ENCODE data around the gene PALD1.
"Not testable (repeated sequence)": the region's sequence is repeated elsewhere in the genome, so short reads cannot be mapped to it uniquely, and the experiment has no call there.

Gene PALD1

DNA sequence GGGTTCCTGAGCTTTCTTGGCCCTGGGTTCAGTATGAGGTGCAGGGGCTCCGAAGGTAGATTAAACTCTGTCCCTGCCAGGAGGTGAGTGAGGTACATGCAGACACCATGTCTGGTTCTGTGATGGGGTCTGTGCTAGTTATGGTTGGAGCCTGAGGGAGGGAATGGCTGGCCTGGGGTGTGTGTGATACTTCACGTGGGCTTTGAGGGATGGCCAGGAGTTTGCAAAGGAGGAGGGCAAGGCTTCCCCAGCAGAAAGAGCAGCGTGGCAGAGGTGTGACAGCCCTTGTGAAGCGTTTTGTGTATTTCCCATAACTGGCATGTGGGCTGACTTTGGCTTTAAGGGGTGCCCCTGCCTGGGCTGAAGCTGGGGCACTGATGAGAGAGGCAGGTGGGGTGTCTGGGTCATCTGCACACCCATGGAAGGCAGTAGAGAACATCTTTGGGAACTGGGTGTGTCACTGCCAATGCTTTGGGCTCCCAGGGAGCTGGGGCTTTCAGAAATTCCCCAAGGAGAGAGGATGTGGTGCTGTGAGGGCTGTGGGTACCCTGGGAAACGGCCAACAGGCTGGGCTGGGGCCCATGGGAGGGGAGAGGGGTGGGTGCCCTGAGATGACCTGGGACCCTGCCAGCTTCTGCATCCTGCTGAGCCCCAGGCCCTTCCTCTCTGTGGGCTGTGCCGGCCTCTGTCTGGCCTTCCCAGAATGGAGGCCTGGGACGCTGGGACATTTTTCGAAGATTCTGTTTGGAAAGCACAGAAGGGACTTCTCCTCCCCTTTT is 4.6 kb downstream of the PALD1 start:
- no peak for DNase-seq

DNA sequence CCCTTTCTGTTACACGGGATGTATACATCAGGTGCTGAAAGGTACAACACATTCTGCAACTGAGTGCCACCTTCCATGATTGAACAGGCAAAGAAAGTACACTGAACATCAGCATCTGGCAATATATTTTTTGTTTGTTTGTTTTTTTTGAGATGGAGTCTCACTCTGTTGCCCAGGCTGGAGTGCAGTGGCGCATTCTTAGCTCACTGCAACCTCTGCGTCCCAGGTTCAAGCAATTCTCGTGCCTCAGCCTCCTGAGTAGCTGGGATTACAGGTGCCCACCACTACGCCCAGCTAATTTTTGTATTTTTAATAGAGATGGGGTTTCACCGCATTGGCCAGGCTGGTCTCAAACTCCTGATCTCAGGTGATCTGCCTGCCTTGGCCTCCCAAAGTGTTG is 5.3 kb downstream of the PALD1 start:
- DNase-seq = not testable (repeated sequence)

DNA sequence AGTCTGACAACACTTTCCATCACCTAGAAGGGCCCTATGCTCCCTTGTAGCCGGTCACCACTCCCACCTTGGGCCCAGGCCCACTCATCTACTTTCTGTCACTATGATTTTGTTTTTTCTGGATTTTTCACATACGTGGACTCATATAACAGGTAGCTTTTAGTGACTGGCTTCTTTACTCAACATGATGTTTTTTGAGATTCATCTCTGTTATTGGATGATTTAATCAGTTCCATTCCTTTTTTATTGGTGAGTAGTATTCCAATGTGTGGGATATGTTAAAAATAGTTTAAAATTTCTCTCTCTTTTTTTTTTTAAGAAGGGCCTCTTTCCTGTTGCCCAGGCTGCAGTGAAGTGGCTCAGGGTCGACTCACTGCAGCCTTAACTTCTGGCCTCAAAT is 9.3 kb downstream of the PALD1 start:
- no peak for DNase-seq

DNA sequence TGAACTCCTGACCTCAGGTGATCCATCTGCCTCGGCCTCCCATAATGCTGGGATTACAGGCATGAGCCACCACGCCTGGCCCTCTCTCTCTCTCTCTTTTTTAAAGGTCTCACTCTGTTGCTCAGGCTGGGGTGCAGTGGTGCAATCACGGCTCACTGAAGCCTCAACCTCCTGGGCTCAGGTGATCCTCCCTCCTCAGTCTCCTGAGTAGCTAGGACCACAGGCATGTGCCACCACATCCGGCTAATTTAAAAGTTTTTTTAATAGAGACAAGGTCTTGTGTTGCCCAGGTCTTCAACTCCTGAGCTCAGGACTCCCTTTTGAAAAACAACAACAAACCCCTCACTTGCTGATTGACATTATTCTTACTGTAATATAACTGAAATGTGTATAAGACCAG is 11.6 kb downstream of the PALD1 start:
- DNase-seq = no peak

DNA sequence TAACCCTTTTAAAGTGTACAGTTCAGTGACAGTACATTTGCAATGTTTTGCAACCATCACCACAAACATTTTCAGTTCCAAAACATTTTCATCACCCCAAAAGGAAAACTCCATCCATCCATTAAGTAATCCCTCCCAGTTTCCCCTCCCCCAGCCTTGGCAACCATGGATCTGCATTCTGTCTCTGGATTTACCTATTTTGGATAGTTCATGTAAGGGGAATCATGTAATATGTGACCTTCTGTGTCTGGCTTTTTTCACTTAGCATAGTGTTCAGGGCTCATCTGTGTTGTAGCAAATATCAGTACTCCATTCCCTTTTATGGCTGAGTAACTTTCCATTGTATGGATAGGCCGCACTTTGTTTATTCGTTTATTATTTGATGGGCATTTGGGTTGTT is 13.0 kb downstream of the PALD1 start:
- no peak for DNase-seq

DNA sequence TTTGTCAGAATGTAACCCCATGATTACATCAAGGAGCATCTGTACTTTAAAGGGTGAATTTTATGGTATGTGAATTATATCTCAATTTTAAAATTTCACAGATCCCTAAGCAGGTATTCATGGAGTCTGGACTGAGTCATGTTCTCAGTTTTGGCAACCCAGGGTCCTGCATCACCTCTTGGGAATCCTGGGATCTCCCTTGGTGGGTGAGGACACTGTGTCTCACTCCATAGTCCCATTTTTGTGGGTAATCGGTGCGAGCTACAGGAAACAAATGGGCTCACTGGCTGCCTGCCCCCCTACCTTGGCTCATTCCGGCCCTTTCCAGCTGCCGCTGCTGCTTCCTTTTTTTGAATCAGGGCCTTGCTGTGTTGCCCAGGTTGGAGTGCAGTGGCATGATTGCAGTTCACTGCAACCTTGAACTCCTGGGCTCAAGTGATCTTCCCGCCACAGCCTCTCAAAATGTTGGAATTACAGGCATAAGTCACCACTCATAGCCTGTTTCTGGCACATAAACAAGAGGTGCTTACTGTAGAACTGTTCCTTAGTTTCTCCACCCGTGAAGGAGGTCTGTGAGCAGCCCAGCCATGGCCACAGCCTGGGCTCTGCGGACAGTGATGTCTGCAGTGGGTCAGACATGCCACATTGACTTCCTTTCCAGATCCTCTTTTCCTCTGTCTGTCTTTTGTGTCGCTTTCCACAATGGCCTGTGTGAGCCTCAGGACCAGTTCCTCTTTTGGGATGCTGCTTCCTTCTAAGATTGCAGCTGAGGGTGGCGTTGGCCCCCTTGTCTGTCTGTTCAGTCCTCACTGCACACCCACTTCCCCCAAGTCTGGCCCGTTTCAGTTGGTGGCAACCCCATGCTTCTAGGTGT is 14.5 kb downstream of the PALD1 start:
- no peak for DNase-seq

DNA sequence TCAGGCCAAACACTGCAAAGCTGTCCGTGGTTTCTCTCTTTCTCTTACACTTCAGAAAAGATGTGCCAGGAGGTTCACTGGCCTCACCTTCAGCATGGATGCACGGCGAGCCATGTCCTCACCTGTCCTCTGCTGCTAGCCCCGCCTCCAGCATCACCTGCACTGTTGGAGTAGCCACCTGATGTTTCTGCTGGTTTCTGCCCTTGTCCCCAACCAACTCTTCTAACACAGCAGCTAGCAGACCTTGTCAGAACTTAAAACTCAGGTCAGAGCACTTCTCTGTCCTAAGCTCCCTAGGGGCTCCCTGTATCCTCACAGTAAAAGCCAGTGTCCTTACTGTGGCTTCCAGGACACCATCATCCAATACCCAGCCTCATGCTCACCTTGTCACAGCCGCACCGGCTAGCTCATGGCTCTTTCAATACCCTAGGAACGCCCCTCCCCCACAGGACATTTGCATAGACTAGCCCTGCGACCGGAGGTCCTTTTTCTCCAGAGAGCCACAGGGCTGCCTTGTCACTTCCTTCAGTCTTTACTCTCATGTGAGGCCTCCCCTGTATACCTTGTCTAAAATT is 15.2 kb downstream of the PALD1 start:
- no peak for DNase-seq

DNA sequence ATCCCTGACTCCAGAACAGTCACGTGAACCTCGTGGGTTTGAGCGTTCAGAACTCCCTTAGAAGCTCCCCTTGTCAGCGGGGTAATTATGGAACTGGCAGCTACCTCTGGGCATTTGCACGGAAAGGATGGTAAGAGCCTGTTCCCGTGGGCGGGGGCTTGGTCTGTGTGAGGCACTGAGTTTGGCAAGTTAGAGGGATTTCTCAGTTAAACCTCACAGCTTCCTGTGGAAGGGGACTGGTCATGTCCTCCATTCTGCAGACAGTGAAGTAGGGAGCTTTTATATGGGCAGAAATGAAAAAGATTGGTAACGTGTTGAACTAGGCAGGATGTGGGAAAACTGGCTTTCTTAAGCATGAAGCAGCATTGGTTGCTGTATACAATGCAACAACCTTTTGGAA is 16.0 kb downstream of the PALD1 start:
- DNase-seq = no peak

DNA sequence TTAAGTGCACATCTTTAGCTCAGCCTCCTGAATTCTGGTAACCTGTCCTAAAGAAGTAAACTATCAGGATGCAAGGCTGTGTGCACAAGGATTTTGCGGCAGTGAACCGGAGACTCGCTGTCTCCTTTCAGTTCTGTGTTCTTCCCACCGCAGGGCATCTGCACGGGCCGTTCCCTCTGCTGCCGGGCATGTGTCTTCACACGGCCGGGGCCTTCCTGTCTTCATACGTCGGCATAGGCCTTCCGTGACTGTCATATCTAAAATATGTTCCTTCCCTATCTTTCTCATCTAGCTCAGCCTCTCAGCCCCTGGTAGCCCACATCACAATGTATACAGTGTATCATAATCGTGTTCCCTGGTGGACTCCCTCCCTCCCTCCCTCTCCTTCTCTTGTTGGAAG is 16.4 kb downstream of the PALD1 start:
- DNase-seq = no peak

DNA sequence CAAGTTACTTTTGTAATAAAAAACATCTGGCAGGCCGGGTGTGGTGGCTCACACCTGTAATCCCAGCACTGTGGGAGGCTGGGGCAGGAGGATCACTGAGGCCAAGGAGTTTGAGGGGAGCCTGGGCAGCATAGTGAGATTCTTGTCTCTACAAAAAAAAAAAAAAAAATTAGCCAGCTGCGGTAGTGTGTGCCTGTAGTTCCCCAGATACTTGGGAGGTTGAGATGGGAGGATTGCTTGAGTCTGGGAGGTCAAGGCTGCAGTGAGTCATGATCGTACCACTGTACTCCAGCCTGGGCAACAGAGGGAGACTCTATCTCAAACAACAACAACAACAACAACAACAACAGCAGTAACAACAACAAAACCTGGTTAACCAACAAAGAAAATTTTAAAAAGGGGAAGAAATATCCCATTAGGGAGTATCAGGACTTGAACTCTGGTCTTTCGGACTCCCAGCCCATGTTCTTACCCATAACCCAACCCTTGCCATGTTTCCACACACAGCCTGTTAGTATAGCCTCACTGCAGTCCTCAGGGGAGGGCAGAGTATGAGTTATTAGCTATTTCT is 17.2 kb downstream of the PALD1 start:
- DNase-seq = no peak

DNA sequence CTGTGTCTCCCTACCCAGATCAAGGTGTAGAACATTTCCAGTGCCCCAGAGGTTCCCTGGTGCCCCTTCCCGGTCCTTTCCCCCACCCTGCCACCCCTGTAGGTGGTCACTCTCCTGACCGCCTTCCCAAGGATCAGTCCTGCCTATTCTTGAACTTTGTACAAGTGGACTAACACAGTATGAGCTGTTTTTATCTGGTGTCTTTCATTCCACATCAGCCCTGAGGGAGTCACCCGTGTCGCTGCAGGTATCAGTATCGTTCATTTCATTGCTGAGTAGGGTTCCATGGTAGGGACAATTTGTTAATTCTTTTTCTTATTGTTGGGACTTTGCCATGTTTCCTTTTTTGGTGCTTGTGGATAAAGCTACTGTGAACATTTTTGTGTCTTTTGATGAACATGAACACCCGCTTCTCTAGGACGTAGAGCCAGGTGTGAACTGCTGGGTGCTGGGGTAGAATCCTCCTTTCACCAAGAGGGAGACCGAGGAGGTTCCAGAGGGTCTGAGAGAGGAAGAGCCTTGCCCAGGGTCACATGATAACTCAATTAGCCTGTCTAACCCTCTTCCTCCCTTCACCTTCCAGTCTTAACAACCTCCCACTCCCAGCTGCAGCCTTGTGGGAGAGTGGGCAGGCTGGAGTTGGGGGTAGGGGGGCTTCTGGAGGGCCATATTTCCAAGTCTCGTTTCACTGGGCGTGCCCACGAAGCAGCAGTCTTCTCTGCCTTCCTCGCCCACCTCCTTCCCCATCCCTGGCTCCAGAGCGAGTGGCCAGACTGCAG is 18.0 kb downstream of the PALD1 start:
- no peak for DNase-seq

DNA sequence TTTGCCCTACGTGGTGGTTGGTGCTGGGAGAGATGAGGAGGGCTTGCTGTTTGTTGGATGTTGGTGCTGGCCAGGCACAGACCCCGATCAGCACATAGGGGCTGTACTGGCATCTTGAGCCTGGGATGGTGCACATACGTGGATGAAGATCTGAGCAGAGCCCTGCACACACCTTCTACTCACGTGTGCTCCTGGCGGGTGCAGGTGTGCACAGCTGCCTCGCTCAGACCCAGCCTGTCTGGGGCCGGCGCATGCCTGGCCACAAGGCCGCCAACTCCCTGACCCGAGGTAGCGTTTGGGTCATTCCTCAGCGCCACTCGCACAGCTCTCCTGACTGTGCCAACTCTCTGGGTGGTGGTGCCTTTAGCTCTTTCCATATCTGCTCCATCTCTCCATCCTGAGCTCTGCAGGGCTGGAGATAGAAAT is 18.6 kb downstream of the PALD1 start:
- DNase-seq = no peak

DNA sequence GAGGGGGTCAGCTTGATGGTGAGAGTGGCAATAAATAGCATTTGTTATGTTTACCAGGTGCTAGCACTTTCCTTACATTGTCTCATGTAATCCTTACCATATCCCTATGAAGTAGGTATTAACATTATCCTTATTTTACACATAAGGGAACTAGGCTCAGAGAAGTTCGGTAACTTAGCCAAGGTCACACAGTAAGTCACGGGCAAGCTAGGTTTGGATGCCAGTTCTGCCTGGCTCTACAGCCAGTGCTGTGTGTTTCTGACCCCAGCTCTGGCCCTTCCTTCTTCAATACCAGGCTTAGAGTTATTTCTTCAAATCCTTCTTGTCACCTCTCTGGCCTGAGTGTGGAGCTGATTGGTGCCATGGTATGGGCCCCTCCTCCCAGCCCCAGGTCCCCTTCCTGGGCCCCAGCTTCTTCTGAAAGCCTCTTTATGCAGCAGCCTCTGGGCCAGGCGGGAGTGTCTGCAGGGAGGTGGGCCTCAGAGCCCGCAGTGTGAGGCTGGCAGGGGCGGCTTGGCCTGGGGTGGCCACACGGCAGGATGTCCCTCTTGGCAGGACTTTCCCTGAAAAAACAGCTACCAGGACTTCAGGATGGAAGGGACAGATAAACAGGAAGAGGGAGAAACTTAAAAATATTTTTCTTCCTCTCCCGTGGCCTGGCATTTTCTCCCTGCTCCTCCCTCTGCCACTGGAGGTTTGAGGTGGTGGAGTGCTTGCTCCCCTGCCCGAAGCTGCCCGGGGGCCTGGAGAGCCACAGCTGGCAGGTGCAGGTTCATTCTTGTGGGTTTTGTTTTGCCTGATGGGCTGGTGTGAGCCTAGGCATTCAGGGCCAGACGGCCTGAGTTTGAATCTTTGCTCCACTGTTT is 20.6 kb downstream of the PALD1 start:
- DNase-seq = no peak

DNA sequence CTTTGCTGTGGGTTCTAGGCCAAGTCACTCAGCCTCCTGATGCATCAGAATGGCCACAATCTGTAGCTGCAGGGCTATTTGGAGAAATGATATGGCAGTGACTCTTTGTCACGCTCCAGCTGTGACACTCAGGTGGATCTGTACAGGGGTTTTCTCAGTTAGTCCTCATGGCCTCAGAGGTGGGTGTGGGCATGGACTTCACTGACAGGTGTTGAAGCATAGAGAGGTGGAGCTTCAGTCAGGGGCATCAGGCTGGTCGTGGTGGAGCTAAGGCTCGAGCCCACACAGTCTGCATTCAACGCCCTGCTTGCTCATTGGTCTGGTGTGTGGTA is 21.2 kb downstream of the PALD1 start:
- DNase-seq = no peak

DNA sequence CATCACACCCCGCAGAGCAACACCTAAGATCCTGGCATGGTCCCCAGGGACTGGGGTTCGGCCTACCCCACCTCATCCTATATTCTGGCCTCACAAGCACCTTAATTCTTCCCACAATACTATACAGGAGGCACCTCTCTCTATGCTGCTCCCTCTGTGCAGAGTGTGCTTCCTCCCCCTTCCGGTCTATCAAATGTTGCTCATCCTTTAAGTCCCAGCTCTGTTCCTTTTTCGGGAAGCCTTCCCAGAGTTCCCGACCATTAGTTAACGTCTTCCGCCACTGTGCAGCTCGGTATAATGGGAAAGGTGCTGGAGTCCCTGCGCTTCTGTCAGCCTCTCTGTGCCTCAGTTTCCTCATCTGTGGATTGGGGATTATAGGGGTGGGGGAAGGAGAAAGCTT is 21.8 kb downstream of the PALD1 start:
- no peak for DNase-seq

DNA sequence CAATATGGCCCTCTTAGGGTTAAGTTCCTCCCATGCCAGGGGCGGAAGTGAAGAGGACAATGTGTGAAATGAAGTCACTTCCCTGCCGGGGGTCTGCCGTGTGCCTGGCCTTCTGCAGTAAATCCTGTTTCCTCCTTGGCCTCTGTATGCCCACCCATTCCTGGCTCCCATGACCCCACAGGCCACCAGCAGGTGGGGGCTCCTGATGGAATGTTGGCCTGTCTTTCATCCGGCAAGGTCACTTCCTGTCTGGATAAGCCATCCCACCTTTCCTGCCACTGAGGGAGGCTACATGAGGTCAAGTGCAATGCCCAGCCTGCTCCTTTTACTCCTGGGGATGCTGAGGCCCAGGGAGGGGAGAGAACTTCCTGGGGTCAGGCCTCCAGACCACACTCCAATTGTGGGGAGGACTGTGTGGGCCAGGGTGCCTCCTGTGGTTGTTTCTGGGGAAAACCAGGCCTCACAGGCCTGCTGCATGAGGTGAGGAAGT is 22.3 kb downstream of the PALD1 start:
- no peak for DNase-seq

DNA sequence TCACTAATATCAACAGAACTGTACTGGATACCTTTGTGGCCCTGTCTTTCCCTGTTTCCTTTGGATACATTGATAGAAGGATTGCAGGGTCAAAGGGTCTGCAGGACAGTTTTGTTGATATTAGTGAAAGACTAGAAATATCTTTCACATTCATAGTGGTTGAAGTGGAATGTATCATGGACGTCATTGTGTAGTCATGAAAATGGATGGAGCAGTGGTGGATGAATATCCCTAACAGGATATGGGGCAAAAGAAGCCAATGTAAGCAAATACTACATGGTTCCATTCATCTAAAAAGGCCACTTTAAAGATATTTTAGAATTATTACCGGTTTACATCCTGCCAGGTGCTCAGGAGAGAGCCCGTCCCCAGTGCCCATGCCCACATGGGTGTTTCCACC is 23.8 kb downstream of the PALD1 start:
- no peak for DNase-seq

DNA sequence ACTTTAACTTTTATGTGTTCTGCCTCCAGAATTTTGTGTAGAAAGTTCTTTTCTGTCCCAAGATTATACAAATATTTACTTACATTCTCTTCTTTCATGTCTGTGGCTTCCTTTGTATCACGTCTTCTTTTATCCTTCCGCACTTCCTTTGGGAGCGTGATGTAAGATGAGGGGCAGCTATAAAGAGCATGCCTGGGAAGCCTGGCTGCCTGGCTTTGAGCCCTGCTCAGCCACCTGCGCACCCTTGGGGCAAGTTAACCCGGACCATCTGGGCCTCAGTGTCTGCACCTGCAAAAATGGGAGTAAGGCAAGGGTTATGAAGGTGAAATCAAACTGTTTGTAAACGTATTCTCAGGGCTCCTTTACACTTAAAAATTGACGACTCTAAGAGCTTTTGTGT is 25.2 kb downstream of the PALD1 start:
- no peak for DNase-seq

DNA sequence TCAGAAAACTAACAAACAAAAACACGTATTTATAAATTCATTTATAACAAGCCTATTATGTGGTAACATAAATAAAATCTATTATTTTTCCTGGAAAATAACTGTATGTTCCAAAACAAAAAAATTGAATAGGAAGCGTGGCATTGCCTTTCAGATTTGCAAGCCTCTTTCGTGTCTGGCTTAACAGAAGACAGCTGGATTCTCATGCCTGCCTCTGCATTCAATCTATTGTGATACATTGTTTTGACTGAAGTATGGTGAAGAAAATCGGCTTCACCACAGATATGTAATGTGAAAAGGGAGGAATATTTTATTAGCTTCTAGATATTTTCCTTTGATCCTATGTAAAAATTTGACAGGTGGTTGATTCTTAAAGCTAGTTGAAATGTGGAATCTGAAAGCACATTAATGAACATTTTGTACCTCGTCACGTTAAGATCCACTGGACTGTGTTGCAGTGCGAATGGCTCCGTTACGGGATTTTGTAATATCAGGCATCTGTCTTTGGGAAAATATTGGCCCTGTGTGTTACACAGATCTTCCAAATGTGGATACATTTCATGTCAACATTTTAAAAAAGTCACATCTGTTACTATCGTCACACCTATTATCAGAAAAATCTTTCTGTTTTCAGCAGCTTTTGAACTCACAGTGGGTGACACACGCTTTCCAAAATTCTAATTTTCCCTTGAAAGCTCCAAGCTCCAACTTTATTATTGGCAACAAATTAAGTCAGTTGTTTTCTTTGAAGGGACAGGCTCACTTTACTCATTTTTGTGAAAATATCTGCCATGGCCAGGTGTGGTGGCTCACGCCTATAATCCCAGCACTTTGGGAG is 26.2 kb downstream of the PALD1 start:
- no peak for DNase-seq

DNA sequence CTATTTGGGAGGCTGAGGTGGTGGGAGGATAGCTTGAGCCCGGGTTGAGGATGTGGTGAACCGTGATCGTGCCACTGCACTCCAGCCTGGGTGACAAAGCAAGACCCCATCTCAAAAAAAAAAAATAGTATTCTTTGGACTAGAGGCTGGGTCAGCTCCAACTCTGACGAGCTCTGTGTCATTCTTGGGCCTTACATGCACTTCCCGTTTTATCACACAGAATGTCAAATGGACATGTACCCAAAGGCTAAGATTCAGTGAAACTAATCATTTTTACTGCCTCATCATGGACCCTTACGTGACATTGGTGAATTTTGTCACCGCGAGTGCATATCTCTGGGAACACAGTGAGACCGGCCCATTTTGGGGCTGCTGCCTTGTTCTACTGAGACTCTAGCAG is 27.3 kb downstream of the PALD1 start:
- DNase-seq = no peak

DNA sequence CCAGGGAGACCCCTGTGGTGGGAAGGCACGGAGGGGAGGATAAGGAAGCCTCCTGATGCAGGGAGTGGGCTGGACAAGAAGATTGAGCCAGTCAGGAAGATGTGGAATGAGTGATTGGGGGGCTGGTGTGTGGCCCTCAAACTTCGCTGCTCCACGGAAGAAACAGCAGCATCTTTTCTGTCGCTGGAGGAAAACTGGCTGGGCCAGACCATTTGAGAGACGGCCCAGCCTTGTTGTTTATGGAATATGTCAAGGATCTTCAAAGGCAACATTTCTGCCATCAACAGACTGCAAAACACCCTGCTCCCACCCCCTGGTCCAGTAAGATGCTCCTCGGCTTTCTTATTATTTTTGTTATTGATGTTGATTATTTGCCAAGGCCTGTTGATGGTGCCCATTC is 29.4 kb downstream of the PALD1 start:
- no peak for DNase-seq
